C4-2B (cell line): ENCODE measurements around the gene OPA3.

Experiments
- ZFX ChIP-seq: fragments of 450-650 bp; IDR thresholded peaks from 2 replicates; pipeline ENCODE4 v1.6.1; 2017
- TF ChIP-seq, protein P1 (sequence below): fragments of 450-650 bp; conservative IDR thresholded peaks from 2 replicates; pipeline ENCODE4 v1.5.1; 2017; ENCODE audit warnings: mild to moderate bottlenecking

DNA sequence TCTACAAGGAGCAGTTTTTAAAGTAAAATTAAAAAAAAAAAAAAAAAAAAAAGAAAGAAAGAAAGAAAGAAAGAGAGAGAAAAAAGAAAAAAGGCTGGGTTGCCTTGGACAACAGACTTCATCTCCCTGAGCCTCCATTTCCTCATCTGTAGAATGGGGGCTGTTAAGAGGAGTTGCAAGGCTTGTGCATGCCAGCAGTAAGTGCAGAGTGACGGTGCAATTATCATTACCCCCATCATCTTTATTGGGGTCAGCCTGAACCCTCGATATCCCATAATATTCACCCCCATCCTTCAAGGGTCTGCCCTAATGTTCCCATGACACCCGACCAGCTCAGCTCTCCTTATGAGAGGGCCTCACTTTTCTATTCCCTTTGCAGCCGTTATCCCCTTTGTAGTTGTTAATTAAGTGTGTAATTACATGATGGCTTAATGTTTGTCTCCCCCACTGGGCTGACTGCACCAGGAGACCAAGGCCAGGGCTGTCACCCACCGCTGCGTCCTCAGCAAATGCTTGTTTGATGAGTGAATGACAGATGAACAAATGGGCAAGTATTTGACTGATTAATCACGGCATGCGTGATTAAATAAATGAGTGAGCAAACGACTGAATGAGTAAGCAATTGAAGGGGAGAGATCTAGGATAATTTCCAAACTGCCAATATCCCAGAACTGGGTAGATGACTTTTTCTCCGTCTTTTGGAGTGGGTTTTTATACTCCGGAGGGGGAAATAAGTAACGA lies 106.7 kb downstream of the OPA3 start:
- TF ChIP-seq, protein P1, sequence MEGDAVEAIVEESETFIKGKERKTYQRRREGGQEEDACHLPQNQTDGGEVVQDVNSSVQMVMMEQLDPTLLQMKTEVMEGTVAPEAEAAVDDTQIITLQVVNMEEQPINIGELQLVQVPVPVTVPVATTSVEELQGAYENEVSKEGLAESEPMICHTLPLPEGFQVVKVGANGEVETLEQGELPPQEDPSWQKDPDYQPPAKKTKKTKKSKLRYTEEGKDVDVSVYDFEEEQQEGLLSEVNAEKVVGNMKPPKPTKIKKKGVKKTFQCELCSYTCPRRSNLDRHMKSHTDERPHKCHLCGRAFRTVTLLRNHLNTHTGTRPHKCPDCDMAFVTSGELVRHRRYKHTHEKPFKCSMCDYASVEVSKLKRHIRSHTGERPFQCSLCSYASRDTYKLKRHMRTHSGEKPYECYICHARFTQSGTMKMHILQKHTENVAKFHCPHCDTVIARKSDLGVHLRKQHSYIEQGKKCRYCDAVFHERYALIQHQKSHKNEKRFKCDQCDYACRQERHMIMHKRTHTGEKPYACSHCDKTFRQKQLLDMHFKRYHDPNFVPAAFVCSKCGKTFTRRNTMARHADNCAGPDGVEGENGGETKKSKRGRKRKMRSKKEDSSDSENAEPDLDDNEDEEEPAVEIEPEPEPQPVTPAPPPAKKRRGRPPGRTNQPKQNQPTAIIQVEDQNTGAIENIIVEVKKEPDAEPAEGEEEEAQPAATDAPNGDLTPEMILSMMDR = no peak
- TF ChIP-seq ZFX = no peak
